NCI-H510A (cell line): ENCODE data around the gene DERA.
"Not testable (repeated sequence)": the region's sequence is repeated elsewhere in the genome, so short reads cannot be mapped to it uniquely, and the experiment has no call there.

ENCODE experiments used
- DNase-seq: peaks from one replicate; lab custom pipeline; 2025; lab: John Stamatoyannopoulos, UW

The DERA gene

DNA sequence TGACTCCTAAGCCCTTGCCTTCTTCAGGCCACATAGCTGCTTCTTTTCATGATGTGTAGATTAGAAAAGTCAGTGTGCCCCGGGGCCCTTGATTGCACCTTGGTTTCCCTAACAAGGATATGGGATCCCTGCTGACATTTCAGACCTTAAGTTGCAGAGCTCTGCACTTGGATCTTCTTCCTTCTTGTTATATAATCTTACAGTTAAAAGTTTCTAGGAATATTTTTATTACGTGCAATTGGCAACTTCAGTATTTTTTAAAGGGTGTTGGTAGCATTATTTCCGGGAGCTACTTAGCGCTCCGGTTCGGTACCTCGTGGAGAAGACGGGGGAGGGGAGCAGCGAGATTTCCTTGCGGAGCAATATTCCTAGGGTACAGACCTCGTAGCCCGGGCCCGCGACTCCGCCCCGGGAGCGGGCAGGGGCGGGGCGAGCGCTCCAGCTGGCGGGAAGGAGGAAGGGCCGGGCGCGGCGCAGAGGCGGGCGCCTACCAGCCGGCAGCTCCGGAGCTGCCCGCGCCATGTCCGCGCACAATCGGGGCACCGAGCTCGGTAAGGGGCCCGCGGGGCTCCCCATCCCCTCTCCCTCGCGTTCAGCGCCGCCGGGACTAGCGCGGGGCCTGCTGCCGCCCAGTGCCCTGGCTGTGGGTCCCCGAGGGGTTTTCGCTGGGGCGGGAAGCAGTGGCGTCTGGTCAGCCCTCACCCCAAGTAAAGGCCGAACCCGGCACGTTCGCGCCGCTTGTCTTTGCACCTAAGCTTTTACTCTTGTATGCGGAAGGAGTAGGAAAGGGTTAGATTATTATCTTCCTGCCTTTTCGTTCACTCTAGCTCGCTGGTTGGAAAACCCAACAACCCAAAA is at the start of gene DERA:
Gene DERA (plus strand): TSS at position 469 of the 858 bp plus-strand sequence. CDS start 52 bp downstream, at position 521.
- DNase-seq, result peak; percentile 61

DNA sequence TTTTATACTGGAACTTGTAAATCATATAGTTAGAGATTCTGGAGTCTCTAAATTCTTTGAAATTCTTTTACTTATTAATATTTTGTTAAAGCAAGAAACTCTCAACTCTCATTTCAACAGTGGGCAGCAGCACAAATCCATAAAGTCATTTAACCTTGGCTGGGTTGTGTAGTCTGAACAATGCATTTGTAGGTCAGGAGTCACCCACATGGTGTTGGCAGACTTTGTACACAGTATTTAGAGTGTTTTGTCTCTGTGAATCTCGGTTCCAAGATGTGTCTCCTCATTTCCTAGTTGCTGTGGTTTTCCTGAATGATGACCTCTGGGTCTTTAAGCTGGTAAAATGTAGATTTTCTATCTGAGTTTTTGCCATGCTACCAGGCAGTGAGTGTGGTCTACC is 49.7 kb upstream of the DERA start:
- no peak for DNase-seq

DNA sequence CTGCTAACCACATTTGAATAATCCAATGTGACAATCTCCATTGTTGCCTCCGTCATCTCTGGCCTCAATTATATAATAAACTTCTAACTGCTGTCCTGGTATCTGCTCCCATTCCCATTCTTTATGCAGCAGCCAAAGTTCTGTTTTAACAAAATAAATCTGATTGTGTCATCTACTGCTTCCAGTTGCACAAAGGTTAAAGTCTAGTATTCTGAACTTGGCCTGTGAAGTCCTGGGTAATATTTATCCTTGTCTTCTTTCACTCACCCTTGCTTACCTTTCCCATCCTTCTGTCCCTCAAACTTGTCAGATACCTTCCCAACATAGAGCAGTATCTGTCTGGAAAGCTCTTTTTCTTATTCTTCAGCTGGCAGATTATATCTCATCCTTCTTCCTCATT is 48.3 kb upstream of the DERA start:
- no peak for DNase-seq

DNA sequence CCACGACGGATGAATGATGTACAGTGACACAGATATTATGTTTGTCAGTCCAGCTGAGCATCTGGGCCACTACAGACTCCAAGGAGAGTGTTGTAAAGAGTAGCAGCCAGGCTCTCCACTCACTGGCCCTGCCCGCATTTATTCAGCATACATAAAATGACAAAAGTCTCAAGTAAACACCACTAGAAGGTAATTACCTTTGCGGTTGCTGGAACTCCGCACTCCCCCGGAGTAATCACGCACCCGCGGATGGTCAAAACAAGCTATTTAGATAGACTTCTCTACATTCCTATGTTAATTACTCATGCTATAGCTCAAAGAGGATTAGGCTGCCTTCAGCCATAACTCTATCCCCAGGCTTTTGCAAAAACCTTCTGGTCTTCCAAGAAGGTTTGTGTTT is 47.8 kb upstream of the DERA start:
- DNase-seq, result no peak

DNA sequence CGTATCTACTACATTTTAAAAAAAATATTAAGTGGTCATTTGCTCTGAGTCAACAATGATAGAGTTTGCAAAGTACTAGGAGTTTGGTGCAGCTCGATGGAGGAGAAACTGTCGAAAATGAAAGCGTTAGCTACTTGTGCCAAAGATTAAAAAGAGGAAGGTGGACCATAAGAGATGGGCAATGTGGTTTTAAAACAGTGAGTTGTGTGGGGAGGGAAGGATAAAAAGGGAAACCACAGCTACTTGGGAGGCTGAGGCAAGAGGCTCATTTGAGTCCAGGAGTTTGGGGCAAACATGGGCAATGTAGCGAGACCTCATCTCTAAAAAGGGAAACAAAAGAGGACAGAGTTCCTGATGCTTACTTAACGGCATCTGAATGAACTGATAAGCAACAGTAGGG is 47.1 kb upstream of the DERA start:
- no peak for DNase-seq

DNA sequence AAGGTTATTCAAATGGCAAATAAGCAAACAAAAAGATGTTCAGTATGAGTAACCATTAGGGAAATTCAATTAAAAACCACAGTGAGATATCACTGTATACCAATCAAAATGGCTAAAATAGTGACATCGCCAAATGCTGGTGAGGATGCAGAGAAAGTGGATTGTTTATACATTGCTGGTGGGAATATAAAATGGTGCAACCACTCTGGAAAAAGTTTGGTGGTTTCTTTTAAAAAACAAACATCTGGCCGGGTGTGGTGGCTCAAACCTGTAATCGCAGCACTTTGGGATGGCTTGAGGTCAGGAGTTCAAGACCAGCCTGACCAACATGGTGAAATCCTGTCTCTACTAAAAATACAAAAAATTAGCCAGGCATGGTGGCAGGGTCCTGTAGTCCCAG is 42.9 kb upstream of the DERA start:
- no peak for DNase-seq

DNA sequence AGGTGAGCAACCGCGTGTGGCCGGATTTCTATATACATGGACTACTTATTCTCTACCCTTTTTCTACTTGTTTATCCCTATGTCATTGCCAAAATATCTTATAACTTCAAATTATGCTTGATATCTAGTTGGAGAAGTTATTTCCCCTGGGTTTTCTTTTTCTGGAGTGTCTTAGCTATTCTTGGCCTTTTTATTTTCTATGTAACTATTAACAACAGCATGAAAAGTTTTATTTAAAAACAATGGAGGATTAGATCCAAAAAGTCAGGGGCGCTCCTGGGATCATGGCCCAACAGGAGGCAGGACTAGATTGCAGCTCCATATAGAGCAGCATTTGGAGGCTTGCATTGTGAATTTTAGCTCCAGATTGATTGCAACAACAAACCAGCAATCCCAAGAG is 37.6 kb upstream of the DERA start:
- no peak for DNase-seq

DNA sequence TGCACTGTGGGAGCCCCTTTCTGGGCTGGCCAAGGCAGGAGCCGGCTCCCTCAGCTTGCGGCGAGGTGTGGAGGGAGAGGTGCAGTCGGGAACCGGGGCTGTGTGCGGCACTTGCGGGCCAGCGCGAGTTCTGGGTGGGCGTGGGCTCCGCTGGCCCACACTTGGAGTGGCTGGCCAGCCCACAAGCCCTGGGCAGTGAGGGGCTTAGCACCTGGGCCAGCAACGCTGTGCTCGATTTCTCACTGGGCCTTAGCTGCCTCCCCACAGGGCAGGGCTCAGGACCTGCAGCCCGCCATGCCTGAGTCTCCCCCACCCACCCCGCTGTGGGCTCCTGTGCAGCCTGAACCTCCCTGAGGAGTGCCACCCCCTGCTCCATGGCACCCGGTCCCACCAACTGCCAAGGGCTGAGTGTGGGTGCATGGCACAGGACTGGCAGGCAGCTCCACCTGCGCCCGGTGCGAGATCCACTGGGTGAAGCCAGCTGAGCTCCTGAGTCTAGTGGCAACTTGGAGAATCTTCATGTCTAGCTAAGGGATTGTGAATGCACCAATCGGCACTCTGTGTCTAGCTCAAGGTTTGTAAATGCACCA is 36.5 kb upstream of the DERA start:
- DNase-seq, result not testable (repeated sequence)

DNA sequence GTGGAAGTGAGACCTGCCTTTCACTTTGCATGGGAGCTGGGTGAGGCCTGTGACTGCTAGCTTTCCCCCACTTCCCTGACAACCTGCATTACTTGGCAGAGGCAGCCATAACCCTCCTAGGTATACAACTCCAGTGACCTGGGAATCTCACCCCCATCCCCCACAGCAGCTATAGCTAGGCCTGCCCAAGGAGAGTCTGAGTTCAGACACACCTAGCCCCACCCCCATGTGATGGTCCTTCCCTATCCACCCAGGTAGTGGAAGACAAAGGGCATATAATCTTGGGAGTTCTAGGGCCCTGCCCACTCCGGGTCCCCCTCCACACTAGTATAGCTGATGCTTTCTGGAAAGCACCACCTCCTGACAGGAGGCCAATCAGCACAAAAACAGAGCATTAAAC is 35.3 kb upstream of the DERA start:
- DNase-seq, result no peak

DNA sequence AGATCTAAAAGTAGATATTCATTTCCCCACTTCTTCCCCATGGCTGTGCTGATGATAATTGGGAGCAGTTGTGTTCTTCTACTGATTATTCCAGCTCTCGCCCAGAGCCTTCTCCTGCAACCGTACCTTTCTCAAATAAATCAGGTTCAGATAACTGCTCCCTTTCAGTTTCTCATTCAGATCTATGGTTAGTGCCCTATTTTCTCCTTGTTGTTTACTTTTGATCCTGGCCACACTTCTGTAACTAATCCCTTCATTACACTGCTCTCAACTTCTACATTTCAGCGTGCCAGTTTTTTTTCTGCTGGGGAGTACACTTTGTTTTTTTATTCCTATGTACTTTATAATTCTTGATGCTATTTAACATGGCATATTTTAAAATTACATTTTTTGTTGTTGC is 31.7 kb upstream of the DERA start:
- no peak for DNase-seq

DNA sequence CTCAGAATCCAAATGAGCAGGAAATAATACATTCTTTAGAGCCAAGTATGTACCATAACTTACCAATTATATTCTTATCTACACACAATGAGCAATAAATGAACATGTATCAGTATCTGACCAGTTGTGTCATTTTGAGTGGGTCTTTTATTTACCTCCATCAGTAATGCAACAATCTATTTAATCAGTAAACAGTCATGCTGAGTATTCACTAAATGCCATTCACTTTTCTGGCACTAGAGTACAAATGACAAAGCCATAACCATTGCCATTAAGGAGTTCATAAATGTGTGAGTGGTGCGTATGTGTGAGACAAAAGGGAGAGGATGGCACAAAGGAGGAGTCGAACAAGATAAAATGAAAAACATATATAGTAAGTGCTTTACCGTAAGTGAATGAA is 30.4 kb upstream of the DERA start:
- no peak for DNase-seq

DNA sequence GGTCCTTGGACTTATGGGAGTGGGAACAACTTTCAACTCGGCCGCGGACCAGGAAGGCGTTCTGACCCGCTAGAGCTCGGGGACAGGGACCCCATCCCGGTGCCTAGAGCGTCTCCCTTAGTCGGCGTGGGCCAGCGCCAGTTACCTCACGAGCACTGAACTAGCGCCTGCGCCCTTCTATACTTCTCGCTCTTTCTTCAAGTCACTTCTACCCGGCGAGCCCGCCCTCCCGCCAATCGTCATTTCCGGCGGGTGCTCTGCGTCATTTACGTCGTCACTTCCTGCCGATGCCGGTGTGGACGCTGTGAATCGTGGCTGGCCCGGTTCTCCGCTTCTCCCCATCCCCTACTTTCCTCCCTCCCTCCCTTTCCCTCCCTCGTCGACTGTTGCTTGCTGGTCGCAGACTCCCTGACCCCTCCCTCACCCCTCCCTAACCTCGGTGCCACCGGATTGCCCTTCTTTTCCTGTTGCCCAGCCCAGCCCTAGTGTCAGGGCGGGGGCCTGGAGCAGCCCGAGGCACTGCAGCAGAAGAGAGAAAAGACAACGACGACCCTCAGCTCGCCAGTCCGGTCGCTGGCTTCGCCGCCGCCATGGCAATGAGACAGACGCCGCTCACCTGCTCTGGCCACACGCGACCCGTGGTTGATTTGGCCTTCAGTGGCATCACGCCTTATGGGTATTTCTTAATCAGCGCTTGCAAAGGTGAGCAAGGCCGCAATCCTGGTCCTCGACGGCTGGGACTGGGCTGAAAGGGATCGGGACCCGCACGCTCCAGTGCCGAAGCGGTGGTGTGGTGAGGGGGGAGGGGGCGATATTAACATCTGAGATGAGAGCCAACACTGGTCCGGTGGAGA is 28.8 kb upstream of the DERA start, which contains the start of gene STRAP:
Gene STRAP (plus strand): TSS at position 270 of the 854 bp plus-strand sequence. CDS start 321 bp downstream, at position 591.
- peak; percentile 92 for DNase-seq

DNA sequence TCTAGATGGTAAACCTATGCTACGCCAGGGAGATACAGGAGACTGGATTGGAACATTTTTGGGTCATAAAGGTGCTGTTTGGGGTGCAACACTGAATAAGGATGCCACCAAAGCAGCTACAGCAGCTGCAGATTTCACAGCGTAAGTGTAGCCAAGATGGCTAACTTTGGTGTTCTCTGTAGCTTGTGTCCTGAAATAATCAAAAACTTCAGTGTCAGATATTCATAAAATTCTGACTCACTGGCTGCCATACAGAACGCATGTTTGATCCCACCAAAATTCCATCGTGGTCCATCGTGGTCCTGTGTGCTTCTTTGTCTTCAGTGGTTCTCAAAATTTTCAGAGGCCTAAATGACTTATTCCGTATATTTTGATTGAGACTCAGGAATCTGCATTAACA is 27.6 kb upstream of the DERA start:
- DNase-seq, result no peak

DNA sequence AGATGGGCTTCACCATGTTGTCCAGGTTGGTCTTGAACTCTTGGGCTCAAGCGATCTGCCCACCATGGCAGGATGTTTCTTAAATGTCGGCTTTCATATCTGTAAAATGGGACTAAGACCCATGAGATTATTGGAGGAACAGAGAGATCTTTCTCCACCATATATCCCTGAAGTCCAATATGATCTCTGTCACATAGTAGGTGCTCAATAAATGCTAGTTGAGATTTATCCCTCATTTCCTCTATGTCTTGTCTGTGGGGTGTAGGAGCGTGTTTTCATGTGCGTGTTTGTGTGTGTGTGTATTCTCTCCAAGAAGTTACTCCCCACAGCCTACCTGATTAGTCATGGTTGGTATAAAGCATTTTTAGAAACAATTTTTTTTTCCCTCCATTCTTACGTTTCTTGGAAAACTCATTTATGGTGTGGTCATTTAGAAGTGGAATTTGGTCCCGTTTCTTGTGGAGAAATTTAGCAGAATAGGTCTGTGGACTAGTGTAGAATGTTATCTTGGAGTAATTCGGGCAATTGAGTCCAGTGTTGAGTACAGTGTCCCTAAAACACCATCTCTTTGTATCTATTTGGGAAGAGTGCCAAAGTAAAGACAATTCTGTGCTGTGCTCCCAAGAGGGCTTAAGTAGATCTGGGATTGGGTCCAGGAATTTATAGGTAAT is 24.6 kb upstream of the DERA start:
- DNase-seq, result no peak

DNA sequence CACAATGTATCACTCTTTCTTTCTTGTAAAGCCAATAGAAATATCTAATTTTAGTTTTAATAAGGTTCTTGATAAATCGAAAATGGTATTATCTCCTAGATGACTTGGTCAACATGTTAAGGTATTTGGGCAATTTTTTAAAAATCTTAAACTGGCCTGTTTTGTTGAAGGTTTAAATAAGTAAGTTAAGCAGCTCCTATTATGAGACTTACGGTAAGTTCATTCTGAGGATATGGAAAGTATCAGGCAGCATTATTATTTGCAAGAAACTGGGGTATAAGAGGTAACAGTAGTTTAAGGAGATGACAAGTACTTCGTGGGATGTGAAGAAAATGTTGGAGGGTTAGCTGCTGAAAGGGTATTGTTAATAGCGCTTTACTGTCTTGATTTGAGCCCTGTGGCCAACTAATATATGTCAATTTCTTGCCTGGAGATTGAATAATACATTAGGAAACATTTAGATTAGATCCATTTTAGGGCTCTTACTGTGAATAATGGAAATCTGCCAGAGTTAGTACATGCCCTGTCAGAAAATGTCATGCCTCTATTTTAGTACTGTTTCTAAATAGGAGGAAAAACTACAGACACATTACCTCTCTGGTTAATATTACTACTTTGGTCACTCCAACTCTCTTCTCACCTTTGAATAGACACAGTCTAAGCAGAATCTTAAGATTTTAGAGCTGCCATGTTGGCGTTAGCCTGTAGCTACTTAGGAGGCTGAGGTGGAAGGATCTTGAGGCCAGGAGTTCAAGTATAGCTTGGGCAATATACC is 23.9 kb upstream of the DERA start:
- no peak for DNase-seq

DNA sequence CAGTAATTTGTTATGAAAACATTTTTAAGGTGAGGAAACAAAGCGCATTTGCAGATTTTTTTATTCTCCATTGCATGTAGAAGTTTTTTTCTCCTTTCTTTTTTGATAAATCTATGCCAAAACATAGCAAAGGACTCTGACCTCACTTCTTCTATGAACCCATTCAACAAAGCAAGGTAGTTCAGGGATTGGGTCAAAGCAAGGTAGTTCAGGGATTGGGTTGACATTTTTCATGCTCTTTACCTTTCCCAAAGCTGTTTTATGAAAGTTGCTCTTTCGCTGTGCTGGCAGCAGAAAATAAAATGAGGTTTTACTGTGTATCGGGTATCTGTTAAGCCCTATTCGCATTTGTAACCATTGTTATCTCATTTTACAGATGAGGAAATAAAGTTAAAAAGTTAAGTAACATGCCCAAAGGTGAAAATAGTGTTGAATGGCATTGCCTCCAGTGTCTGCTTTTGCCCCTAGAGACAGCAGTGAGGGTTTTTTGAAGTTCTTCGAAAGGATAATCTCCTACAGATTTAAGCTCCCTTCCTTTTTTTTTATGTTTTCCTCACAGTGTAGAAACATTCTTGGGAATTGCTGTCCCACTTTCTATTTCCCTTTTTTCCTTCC is 18.4 kb upstream of the DERA start:
- DNase-seq, result no peak

DNA sequence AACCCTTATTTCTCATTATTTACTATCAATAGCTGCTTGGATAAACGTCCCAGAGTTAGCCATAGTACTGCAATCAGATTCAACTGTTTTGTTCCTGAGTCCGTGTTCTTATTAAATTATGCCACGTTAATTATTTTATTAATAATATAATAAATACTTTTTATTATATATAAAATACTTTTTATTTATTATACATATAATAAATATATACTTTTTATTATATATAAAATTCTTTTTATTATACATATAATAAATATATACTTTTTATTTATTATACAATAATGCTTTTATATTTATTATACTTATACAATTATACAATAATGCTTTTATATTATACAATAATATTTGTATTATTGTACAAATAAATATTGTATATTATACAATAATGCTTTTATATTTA is 17.9 kb upstream of the DERA start:
- no peak for DNase-seq

DNA sequence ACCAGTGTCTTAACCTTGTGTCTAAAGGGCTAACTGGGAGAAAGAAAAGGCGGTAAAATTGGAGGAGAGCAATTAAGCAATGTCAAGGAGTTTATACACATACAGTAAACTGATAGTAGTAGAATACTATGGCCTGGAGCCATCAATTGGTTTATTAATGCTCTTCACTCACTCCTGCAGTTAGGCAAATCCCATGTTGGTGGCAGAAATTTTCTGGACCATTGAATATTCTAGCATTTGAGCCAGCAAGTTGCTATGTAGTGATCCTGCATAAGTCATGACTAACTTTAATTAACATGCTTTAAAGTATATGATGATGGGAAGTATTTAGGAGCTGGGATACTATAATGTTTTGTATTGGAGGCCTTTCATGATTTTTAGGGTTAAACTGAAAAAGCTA is 14.3 kb upstream of the DERA start:
- no peak for DNase-seq

DNA sequence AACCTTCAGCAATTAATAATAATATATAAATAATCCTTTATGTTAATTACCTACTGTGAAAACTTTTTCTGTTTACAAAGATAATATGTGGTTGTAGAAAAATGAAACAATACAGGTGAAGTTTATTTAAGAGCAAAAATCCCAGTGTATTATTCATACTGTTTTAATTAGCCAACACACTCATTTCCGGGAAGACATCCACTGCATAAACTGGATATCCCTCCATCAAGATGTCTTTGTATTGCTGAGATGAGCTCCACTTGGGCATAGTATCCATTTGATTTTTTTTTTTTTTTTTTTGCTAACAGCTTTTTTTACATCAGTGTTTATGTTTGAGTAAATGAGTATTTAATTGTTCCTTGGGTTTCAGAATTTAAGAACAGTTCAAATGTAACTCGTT is 13.7 kb upstream of the DERA start:
- DNase-seq, result no peak

DNA sequence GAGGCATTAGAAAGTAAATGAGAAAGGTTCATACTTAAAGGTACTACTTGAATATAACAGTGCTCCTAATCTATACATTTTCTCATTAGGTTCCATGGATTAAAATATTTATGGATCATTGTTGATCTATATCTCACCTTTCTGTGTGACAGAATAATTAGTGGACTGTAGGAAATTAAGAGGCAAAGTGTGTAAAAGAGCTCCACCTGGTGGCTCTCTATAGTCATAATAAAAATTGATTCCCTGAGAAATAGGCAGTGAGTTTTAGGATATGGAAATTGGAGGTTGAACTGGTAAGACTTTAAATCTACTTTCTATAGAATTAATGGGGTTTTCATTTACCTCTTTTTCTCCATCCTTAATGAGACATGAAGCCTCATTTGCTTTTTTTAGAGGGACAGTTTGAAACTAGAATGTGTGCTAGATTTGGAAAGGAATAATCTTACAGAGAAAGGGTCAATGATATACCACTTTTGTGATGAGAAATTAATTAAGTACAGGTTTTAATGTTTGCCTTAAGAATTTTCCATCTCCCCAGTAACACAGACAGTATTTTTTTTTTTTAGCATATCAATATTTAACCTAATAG is 11.8 kb upstream of the DERA start:
- no peak for DNase-seq
